ELR (cell line): Measurements from ENCODE around the gene TLCD5.

Experiments used
- DNase-seq: peaks from one replicate; pipeline ENCODE4 v3.0.0-alpha.2; 2015; ENCODE audit warnings: low read depth

TLCD5 gene

DNA sequence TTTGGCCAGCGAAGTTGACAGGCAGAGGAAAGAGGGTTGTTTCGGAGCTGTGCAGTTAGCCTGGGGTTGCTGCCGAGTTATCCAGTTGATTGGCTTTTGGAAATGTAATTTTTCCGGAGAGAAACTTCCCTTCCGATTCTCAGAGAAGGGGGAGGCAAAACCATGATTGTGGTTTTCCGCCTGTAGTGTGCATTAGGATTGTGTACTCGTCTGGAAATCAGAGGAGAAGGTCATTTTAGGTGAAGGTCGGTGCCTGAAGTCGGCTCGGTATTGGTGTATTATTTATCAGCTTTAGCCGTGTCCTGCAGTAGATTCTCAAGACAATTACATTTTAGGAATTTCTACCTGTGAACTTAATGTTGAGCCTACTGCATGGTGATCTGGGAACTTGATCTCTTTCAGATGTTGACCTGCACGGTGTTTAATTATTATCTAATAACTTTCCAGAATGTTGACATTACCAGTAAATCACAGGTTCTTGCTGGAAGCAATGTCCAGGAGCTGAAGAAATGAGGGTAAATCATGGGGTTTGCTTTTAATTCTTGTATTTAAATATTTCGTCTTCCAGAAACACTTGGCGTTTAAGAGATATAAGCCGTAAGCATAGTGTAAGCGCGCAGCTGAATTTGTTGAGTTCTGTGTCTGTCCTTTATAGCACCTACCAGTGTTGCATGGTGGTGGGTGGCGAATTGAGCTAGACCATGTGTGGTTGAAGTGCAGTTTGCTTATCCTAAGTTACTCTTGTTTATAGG, 12.4 kb downstream of the TLCD5 start:
- DNase-seq, result peak; percentile 43

DNA sequence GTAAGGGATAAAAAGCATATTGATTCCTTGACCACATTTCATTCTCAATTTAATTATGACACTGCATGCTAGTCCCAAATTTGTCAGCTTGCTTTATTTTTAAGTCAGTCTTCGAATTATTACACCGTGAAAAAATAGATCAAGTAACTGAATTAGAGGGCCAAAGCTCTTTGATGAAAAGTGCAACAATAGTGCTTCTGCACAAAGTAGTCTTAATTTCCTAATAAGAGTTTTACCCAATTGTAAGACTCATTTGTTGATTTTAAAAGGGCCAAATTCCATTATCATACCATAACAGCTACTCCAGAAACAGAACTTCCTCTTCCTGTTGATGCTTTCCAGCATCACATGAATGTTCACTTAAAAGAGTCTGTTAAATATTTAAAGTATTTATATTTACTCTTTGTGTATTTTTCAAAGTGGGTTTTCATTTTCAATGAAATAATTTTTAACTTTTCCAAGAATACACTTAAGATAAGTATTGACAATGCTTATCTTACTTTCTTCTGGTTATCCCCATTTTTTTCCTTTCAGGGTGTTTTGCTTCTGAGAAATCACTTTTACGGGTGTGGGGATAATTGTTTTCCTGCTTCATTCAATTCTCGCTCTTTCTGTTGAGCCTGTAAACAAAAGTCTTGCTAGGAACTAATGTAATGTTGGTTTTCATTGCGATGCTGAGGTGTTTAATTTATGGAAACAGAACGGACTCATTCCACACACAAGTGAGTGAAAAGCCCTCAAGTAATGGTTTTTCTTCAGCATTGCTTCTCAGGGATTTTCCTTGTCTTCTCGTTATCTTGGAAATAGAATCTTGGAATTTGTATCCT, 13.2 kb downstream of the TLCD5 start:
- DNase-seq, result peak; percentile 40

GRCh38 chr11:120339394-120339890, 14.3 kb downstream of the TLCD5 start:
- DNase-seq, result peak; percentile 43

DNA sequence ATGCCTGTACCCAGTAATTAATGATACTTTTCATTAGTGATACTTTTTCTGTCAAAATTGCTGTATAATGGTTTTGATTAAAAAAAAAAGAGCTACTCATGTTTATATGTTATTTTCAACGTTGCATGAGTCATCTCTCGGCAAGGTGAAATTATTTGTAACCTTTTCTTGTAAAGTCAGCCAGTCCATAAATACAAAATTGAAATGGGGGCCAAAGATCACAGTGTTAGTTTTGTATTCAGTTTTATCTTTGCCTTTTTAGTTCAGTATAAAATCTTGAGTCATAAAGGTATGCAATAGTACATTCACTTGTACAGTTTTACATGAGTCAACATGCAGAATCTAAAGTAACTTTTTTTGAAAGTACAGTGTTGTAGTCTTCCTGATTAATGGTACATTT, 15.4 kb downstream of the TLCD5 start:
- DNase-seq, result peak; percentile 54

DNA sequence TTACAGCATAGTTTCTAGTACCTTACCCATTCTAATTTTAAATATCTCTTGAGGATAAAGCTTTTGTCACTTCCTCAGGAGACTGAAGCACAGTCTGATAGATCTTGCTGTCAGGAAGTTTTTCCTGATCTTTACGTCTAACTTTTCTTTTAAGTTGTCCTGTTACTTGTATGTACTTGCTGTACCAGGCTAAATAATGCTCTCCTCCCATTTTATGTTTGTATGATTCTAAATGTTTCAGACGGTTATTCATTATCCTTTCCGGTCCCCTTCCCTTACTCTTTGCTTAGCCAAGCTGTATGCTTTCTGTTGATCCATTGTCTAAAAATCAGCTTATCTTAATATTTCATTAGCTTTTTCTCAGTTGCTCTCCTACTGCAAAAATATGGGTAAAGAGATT, 17.1 kb downstream of the TLCD5 start:
- no peak for DNase-seq

- DNase-seq, result no peak
Observed at GRCh38 chr11:120342678-120343077, 17.6 kb downstream of the TLCD5 start.

- no peak for DNase-seq
Observed at GRCh38 chr11:120343429-120343828, 18.3 kb downstream of the TLCD5 start.

DNA sequence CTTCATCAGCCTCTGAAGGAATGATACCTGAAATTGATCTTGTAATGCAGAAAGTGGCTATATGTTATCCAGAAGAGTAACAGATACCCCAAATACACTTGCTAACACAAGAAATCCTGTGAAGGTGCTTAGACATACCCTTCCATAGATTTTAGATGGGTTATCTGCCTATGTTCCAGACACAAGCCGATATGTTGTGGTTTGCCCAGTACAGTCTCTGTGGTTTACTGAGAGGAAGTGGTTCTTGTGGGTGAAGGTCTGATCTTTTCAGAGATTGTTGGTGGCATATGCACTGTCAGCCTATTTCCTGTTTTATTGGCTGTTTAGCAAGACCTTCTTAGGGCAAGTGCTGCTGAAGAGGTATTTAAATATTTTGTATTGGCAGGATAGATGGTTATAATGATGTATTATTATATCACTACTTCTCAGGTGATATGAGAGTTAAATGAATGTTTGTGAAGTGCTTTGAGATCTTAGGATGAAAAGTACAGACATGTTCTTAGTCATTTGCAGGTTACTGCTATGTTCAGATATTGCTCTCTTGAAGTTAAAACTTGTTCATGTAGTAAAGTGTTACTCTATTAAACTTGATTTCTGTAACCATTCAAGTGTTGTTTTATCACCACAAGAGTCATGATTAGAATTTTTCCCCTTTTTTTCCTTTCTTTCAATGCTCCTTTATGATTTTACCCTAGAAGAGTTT, 19.4 kb downstream of the TLCD5 start:
- DNase-seq, result peak; percentile 84

DNA sequence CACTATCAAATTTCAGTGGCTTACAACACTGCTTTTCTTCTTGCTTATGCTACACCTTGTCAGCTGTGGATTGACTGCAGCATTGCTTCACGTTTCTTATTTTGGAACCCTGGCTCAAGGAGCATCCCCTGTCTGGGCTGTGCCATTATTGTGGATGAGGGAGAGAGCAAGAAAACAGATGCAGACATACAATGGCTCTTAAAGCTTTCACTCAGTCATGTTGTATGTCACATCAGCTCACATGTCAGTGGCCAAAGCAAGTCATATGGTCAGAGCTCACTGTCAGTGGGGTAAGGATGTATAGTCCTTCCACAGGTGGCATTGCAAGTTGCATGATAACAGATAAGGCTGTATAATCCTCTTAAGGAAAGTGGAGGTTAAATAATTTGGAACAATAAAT, 21.1 kb downstream of the TLCD5 start:
- DNase-seq, result no peak

DNA sequence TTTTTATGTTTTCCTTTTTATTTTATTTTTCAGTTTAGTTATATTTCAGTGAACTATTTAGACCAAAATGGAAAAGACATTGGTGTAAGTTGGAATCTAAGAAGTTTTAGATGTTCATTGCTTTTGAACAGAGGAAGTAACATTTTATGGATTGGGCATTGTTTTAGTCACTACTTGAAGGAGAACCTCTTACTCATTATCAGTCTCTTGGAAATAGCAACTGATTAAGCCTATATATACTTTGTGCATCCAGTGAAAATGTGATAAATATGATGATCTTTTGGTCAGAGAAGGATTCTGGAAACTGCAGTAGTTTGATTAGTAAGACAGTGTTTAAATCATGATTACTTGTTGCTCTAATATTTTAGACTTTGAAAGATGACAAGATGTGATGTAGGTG, 25.5 kb downstream of the TLCD5 start:
- no peak for DNase-seq

DNA sequence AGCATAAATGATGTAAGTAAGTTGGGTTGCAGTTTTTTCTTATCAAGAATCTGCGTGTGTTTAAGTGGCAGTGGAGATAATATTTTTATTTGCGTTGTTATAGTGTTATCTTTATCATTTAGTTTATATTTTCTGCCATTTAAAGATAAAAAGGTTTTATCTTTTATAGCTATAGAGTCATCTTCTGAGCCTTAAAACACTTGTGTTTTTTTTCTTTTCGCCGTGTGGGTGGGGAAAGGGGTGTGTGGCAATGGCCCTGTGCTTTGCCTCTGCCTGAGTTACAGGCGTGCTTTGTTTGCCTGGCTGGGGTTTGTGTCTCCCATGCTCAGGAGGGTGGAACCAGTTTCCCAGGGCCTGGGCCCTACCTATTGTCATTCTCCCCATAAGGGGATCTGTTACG, 27.3 kb downstream of the TLCD5 start:
- DNase-seq, result no peak

DNA sequence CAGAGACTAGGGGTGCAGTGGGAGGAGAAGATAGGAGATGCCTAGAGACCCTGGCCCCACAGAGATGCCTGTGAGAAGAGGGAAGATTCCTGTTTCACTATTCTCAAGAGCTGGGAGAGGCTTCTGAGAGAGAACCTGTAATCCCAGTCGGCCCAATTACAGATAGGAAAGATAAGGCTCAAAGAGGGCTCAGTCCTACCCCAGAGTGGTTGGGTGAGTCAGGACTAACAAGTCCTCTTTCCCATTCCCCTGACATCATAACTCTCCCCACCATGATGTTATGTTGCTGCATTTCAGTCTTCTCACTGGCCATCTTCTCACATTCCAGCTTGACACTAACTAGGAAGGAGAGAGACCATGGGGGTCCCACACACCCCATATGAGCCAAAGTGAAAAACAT, 29.0 kb downstream of the TLCD5 start:
- peak; percentile 34 for DNase-seq

DNA sequence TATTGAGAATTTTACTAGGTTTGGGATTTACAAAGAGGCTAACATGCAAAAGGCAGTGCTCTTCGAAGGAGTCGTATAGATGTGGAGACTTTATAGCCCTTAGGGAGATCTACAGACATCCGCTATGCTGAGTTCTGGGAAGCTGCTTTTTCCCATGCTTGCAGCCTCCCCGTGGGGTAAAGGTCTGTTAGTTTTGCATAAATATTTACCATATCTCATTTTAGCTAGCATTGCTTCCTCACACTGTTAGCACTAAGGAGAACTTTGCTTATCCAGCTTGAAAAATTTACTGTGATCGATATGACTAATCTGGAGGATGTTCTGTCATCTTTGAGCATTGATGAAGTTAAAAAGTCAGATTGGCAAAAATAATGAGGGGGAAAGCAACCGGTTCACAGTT, 29.7 kb downstream of the TLCD5 start:
- DNase-seq, result no peak

- no peak for DNase-seq
Observed at GRCh38 chr11:120357620-120358019, 32.5 kb downstream of the TLCD5 start.

GRCh38 chr11:120358729-120359128, 33.6 kb downstream of the TLCD5 start:
- no peak for DNase-seq

- DNase-seq, result no peak
Observed at GRCh38 chr11:120363436-120363835, 38.3 kb downstream of the TLCD5 start.

GRCh38 chr11:120365512-120365911, 40.4 kb downstream of the TLCD5 start:
- no peak for DNase-seq

GRCh38 chr11:120372296-120372695, 47.2 kb downstream of the TLCD5 start:
- DNase-seq, result no peak

DNA sequence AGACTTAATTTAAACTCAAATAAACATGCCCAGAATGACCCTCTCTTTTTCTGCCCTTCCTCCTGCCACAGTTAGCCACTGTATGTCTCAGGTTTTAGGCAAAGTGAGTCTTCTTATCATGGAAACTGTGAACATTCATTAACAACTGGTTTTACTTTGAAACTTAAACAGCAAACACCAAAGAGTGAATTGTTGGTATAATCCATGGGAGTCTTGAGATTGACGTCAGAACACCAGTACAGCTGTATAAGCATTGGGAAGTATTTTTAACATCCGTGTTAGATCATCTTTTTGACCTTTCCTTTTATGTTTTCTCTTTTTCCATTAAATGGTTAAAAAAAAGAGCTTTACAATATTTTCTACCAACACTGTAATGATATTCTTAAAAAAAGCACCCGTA, 50.0 kb downstream of the TLCD5 start:
- no peak for DNase-seq

DNA sequence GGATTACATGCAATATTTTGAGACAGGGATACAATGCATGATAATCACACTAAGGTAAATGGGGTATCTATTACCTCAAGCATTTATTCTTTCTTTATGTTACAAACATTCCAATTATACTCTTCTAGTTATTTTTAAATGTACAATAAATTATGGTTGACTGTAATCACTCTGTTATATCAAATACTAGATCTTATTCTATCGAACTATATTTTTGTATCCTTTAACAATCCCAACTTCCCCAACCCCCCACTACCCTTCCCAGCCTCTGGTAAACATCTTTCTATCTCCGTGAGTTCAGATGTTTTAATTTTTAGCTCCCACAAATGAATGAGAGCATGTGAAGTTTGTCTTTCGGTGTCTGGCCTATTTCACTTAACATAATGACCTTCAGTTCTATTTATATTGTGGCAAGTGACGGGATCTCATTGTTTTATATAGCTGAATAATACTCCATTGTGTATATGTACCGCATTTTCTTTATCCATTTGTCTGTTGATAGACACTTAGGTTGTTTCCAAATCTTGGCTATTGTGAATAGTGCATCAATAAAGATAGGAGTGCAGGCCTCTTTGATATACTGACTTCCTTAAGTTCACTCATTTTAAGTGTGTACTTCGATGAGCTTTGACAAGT, 51.6 kb downstream of the TLCD5 start:
- DNase-seq, result no peak

- no peak for DNase-seq
Observed at GRCh38 chr11:120378474-120378873, 53.4 kb downstream of the TLCD5 start.

- no peak for DNase-seq
Observed at GRCh38 chr11:120381401-120381800, 56.3 kb downstream of the TLCD5 start.
